ENCODE measurements around the gene ALG9. TPM values are rescaled to one million over a fixed set of nuclear protein-coding genes. Genes with fewer than 3 reads are reported as not detected.

The ALG9 gene
- total and polyA plus RNA-seq, 10 of the 15 experiments (the other 5 are each of a cell fraction or from before 2014, with no cell fraction given) = 10.8 to 41.6 (median 25.5) TPM

DNA sequence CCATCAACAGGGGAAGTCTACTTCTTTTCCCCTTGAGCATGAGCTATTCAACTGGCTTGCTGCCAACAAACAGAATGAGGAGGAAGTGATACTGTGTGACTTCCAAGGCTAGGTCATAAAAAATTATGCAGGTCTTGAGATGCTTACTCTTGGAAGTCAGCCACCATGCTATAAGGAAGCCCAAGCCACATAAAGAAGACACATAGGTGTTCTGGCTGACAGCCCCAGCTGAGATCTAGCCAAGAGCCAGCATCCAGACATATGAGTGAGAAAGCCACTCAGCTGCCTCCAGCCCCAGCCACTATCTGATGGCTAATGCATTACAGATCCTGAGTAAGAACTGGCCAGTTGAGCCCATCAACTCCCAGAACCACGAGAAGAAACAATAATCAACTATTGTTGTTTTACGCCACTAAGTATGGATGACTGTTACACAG is 74.2 kb downstream of the ALG9 start (continued):
- TF ChIP-seq, protein P1, sequence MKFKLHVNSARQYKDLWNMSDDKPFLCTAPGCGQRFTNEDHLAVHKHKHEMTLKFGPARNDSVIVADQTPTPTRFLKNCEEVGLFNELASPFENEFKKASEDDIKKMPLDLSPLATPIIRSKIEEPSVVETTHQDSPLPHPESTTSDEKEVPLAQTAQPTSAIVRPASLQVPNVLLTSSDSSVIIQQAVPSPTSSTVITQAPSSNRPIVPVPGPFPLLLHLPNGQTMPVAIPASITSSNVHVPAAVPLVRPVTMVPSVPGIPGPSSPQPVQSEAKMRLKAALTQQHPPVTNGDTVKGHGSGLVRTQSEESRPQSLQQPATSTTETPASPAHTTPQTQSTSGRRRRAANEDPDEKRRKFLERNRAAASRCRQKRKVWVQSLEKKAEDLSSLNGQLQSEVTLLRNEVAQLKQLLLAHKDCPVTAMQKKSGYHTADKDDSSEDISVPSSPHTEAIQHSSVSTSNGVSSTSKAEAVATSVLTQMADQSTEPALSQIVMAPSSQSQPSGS (IDR thresholded peaks at IDR 0.05; ENCODE audit: low read length) = no peak
- no peak for TF ChIP-seq BMI1 (IDR thresholded peaks at IDR 0.05; ENCODE audit: borderline replicate concordance)
- TF ChIP-seq ZSCAN29 (IDR thresholded peaks at IDR 0.05) = no peak
- TF ChIP-seq NR2C1 (IDR thresholded peaks at IDR 0.05) = no peak
- peak; percentile 44 for TF ChIP-seq SKIL (IDR thresholded peaks at IDR 0.05; ENCODE audit: low read depth, poor library complexity, severe bottlenecking)
- no peak for TF ChIP-seq POU2F2 (IDR thresholded peaks at IDR 0.05; ENCODE audit: borderline replicate concordance, low read depth, low read length)
- no peak for TF ChIP-seq EZH2 (IDR thresholded peaks at IDR 0.05; ENCODE audit: borderline replicate concordance, control insufficient read depth, low read depth, low read length)
- TF ChIP-seq MYC (IDR thresholded peaks at IDR 0.05; ENCODE audit: insufficient read depth, insufficient read length, insufficient replicate concordance, low read length, severe bottlenecking) = no peak
- TF ChIP-seq NR2F1 (conservative IDR thresholded peaks at IDR 0.05) = no peak
- TF ChIP-seq USF1 (IDR thresholded peaks at IDR 0.05; ENCODE audit: borderline replicate concordance, extremely low read length, insufficient read depth, low read depth, low read length) = no peak
- no peak for TF ChIP-seq CBX3 (IDR thresholded peaks at IDR 0.05; ENCODE audit: borderline replicate concordance, low read depth)
- TF ChIP-seq SPI1 (IDR thresholded peaks at IDR 0.05; ENCODE audit: borderline replicate concordance, insufficient read depth, low read depth, low read length) = peak; percentile 83
- no peak for TF ChIP-seq MTA2 (IDR thresholded peaks at IDR 0.05; ENCODE audit: low read depth)
- TF ChIP-seq ZNF384 (IDR thresholded peaks at IDR 0.05; ENCODE audit: borderline replicate concordance, low read depth, low read length) = no peak
- no peak for TF ChIP-seq MYB (IDR thresholded peaks at IDR 0.05; ENCODE audit: borderline replicate concordance, low read depth, low read length)
- TF ChIP-seq YY1 (IDR thresholded peaks at IDR 0.05; ENCODE audit: low read depth, low read length) = peak; percentile 76
- TF ChIP-seq SMAD1 (IDR thresholded peaks at IDR 0.05; ENCODE audit: low read depth, partially characterized antibody) = peak; percentile 96
- no peak for TF ChIP-seq SRF (IDR thresholded peaks at IDR 0.05; ENCODE audit: low read depth in 2 of 2, low read length in 2 of 2)
- TF ChIP-seq NFXL1 (IDR thresholded peaks at IDR 0.05; ENCODE audit: borderline replicate concordance) = no peak
- TF ChIP-seq NBN (IDR thresholded peaks at IDR 0.05) = no peak
- TF ChIP-seq, protein P2, sequence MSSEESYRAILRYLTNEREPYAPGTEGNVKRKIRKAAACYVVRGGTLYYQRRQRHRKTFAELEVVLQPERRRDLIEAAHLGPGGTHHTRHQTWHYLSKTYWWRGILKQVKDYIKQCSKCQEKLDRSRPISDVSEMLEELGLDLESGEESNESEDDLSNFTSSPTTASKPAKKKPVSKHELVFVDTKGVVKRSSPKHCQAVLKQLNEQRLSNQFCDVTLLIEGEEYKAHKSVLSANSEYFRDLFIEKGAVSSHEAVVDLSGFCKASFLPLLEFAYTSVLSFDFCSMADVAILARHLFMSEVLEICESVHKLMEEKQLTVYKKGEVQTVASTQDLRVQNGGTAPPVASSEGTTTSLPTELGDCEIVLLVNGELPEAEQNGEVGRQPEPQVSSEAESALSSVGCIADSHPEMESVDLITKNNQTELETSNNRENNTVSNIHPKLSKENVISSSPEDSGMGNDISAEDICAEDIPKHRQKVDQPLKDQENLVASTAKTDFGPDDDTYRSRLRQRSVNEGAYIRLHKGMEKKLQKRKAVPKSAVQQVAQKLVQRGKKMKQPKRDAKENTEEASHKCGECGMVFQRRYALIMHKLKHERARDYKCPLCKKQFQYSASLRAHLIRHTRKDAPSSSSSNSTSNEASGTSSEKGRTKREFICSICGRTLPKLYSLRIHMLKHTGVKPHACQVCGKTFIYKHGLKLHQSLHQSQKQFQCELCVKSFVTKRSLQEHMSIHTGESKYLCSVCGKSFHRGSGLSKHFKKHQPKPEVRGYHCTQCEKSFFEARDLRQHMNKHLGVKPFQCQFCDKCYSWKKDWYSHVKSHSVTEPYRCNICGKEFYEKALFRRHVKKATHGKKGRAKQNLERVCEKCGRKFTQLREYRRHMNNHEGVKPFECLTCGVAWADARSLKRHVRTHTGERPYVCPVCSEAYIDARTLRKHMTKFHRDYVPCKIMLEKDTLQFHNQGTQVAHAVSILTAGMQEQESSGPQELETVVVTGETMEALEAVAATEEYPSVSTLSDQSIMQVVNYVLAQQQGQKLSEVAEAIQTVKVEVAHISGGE (CRISPR knock-in tag; IDR thresholded peaks at IDR 0.05) = no peak
- TF ChIP-seq RAD51 (IDR thresholded peaks at IDR 0.05) = no peak
- TF ChIP-seq STAT1 (conservative IDR thresholded peaks at IDR 0.05) = no peak
- no peak for TF ChIP-seq CHD2 (IDR thresholded peaks at IDR 0.05; ENCODE audit: borderline replicate concordance, low read depth, low read length)
- no peak for TF ChIP-seq ZBED1 (IDR thresholded peaks at IDR 0.05; ENCODE audit: borderline replicate concordance)

Data from GM12878 (cell line).